ENCODE data around the gene CYB561.

Gene CYB561, protein sequence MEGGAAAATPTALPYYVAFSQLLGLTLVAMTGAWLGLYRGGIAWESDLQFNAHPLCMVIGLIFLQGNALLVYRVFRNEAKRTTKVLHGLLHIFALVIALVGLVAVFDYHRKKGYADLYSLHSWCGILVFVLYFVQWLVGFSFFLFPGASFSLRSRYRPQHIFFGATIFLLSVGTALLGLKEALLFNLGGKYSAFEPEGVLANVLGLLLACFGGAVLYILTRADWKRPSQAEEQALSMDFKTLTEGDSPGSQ

DNA sequence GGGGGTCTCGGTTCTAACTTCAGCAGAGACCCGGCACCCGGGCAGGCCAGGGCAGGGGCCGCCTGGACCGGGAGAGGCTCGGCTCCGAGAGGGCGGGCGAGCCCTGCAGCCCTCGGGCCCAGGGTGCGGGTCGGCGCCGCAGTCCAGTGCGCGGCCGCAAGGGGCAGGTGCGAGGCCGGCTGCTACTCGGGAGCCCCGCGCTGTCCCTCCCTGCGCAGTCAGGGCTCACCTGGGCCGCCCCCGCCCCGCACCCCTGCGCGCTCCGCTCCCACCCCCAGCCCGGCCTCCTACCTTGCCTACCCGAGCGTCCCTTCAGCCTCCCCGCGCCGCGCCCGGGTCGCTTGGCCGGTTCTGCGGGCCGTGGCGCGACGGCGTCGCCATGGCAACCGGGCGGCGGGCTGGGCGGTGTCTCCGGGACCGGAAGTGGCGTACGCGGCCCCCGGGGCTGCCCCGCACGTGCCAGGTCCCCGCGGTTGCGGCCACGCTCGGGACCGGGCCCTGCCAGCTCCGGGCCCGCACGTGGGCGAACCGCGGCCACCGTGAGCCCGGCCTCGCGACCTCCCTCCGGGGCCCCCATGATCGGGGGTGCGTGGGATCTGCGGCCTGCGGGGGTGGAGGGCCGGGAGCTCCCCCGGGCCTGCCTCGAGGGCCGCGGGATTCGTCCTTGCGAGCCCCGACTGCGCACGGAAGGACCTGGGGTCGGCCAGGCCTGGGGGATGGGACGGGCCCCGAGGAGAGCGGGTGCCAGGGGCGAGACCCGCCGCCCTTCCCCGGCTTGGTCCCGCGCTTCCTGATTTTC is at the start of gene CYB561:
TSS of gene CYB561 (minus strand) at position 353 of the 799 bp plus-strand sequence. CDS start 8,759 bp downstream, outside the sequence.
- DNase-seq: peak; percentile 82

DNA sequence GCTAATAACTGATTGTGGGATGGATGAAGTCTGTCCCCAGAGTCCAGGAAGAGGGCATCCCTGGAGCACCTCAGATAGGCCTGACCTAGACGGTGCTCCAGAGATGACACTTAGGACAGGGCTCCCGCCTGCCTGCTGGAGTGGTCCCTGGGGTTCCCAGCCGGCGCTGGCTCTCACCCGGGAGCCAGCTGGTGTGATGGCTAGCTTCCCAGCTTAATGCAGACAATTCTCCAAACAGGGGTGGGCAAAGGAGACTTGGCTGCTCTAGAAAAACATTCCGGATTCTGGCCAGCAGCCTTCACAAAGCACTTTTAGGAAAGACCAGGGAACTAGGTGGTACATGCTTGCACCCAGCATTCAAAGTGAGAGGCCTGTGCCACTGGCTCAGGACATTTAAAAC is 49.4 kb upstream of the CYB561 start:
- no peak for DNase-seq

DNA sequence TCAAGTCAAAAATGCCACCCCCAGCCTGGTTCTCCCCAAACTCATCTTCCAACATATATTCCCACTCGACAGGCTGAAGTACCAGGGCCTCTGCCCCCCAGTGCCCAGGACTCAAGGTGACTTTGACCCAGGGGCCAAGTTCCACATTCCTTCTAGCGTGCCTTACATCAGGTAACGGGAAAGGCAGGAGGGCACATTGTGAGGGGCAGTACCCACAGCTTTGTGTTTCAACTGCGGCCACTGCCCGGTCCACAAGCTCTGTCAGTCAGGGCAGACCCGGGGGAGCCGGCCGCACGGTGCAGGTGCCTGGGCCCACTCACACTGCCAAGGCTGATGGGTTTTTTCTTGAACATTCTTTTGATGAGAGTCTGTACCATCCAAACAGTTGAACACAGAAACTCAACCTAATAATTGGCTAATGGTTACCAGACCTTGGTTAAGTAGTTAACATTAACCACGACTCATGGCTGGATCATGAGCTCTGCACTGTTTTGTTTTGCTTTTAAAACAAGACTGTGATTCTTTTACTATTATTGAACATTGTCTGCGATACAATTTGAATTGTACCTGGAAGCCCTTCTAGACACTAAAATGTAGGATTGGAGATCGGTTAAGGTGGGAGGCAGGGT is 48.3 kb upstream of the CYB561 start:
- DNase-seq: no peak

DNA sequence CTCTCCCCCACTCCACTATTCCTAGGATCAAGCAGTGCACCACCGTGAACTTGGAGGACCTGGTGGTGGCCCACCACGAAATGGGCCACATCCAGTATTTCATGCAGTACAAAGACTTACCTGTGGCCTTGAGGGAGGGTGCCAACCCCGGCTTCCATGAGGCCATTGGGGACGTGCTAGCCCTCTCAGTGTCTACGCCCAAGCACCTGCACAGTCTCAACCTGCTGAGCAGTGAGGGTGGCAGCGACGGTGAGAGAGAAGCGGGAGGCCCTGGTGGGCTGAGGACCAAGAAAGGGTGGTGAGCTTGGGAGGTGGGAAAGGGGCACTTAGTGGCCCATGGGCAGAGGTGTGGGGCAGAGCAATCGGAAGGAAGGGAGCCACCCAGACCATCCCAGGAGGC is 47.3 kb upstream of the CYB561 start:
- no peak for DNase-seq

DNA sequence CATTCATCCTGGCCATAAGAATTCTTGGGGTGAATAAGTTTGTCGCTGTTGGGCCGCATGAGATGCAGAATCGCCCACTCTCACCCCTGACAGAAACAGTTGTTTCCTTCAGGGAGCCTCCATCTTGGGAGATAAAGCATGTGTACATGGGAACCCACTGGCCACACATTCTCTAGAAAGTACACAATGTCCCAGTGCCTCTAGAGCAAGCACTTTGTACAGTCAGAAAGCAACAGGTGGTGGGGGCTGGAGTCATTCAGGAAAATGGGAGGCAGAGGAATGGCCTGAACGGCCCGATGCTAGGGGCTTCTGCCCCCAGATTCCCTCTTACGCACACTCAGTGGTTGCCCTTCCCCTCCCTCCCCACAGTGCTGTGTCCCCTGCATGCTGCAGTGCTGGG is 46.8 kb upstream of the CYB561 start:
- no peak for DNase-seq

DNA sequence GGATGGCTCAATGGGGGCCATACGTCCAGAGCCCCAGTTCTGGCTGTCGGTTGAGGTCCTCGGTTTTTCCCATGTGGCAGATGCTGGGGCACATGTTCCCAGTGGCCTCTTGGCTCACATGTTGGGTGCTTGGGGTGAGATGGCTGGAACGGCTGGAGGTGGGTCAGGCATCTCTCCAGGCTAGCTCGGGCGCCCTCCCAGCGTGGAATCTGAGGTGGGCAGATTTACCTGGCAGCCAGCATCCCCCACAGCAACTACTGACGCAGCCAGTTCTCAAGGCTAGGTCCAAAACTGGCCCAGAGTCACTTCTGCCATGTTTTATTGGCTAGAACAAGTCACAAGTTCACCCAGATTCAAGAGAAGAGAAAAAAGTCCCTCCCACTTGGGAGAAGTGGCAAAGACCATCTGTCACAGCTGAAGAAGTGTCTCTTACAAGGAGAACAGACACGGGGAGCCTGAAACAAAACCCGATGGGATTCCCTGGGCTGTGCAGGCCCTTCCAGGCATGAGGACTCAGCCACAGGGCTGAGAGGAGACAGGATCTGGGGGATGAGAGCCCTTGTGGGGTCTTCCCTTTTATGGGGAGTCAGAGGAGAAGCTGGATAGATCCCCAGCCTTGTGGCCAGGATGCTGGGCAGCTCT is 46.0 kb upstream of the CYB561 start:
- DNase-seq: no peak

DNA sequence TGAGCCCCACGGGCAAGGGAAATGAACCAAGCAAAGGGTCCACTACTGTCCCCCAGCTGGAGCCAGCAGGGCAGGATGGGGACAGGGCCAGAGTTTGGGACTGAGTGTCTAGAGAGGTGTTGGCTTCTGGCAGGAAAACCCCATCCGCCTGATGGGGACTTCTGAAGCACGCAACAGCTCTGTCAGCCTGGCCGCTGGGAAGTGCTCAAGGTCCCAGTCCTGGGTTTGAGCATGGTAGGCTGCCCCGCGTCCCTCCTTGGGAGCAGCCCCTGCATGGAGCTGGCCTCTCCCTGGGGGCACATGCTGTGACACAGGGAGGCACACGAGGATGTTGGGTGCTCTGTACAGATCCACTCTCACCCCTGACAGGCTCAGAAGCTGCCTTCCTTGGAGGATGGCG is 45.3 kb upstream of the CYB561 start:
- DNase-seq: no peak

DNA sequence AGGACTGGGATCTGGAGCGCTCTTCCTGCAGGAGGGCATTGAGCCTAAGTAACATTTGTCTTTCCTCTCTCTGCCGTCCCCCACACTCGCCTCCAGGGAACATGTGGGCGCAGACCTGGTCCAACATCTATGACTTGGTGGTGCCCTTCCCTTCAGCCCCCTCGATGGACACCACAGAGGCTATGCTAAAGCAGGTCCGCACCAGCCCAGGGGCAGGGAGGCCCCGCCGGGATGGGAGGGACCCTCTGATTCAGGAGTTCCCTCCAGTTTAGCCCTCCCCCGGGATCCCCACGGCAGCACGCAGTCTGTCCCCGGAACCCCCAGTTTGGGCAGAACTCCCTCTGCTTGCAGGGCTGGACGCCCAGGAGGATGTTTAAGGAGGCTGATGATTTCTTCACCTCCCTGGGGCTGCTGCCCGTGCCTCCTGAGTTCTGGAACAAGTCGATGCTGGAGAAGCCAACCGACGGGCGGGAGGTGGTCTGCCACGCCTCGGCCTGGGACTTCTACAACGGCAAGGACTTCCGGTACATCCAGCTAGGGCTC is 44.8 kb upstream of the CYB561 start:
- DNase-seq: no peak

DNA sequence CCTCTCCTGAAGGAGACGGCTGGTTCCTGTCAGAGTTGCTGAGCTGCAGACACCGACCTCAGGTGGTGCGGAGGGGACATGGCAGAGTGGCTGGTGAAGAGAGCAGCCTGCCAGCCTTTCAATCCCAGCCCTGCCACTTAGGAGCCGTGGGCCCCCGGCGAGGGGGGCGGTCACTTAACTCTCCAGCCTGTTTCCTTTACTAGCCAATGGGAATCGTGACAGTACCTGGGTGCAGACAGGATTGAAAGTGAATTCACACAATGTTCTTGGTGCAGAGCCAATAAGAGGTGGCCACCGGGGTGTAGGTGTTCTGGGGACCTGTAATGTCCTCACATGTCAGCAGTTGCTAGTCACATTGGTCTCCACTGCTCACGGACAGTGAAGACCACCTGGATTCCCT is 44.2 kb upstream of the CYB561 start:
- no peak for DNase-seq

DNA sequence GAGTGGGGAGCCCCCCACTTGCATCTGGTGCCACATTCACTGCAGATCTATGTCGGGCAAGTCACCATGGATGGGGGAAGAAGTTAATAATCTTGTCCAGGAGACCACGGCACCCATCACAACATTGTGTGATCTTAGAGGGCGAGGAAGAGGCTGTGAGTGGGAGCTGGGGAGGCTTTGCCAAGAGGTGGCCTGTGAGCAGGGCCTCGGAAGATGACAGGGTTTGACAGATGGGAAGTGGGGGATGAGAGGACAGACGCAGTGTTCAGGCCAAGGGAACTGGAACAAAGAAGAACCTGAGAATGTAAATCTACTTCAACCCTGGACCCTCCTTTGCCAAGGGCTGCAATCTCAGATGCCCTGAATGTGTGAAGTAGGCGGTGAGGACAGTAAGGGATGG is 43.2 kb upstream of the CYB561 start:
- no peak for DNase-seq

DNA sequence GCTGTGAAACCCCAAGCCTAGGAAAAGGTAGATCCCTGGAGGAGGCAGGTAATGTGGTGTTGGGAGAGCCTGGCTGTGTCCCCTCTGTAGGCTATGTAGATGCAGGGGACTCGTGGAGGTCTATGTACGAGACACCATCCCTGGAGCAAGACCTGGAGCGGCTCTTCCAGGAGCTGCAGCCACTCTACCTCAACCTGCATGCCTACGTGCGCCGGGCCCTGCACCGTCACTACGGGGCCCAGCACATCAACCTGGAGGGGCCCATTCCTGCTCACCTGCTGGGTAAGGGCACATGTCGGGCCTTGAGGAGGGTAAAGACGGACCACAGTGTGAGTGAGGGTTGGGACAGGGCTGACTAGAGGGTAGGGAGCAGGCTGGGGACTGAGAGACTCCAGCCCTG is 42.7 kb upstream of the CYB561 start:
- DNase-seq: no peak

DNA sequence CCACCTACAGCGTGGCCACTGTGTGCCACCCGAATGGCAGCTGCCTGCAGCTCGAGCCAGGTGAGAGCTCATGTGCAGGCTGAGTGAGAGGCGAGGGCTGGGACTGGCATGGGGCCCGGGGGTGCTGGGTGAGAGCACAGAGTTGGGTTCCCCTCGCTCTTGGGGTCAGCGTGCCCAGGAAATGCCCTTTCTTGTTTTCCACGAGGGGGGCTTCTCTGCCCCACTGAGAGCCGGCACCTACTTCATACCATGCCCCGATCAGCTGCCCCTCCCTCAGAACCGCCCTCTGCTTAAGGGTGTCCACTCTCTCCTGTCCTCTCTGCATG is 40.9 kb upstream of the CYB561 start:
- no peak for DNase-seq

DNA sequence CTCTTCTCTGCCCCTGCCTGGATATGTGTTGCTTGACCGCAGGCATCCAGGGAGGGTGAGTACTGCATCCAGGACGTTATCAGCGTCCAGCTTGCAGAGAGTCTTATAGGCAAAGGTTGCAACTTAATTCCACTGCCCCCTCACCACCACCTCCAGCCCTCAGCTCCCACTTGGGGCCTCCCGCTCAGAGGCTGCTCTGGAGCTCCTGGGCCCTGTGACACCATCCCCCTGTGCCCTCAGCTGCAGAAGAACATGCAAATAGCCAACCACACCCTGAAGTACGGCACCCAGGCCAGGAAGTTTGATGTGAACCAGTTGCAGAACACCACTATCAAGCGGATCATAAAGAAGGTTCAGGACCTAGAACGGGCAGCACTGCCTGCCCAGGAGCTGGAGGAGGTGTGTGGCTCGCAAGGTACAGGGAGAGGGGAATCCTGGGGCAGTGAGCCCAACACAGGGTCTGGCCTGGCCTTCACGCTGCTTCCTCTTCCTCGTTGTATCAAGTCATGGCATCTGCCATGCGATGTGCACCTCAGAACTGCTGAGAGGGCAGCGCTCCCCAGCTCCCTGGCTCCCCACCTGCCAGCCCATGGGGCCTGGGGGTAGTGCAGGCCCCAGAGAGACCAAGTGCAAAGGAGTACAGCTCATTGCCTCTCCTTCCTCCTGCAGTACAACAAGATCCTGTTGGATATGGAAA is 40.4 kb upstream of the CYB561 start:
- DNase-seq: no peak

DNA sequence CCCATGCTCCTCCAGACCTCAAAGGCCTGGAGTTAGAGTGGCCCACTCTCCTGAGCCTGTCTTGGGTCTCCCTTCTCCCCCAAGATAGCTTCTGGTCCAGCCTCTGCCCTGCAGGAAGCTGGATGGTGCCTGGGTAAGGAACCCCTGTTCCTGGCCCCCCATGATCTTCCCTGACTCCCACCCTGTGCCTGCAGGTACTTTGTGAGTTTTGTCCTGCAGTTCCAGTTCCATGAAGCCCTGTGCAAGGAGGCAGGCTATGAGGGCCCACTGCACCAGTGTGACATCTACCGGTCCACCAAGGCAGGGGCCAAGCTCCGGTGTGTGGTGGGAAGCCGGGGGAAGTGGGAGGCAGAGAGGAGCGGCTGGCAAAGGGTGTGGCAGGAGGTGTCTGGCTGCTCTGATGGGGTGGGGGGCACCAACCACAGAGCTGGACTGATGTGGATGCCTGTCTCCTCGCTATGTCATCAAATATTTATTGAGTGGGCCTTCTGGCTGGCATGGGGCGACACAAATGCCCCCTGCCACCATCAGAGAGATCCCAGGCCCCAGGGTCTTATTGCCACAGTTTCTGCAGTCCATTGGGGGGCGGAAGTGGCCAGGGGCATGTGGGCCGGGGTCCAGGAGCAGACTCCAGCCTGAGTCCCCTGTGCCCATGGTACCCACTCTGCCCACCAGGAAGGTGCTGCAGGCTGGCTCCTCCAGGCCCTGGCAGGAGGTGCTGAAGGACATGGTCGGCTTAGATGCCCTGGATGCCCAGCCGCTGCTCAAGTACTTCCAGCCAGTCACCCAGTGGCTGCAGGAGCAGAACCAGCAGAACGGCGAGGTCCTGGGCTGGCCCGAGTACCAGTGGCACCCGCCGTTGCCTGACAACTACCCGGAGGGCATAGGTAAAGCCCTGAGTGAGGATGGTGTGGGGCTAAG is 37.8 kb upstream of the CYB561 start:
- no peak for DNase-seq

DNA sequence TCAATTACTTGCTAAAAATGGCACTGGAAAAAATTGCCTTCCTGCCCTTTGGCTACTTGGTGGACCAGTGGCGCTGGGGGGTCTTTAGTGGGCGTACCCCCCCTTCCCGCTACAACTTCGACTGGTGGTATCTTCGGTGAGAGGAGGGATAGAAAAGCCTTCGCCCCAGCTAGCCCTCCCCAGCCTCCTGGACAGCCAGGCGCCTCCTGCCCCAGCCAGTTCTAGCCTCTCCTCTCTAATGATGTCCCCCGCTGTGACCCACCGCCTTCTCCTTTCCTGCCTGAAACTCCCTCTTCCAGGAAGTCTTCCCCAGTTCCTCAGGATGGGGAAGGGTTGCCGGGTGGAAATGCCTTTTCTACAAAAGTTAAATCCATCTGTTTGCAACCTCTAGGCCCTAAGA is 36.9 kb upstream of the CYB561 start:
- no peak for DNase-seq

DNA sequence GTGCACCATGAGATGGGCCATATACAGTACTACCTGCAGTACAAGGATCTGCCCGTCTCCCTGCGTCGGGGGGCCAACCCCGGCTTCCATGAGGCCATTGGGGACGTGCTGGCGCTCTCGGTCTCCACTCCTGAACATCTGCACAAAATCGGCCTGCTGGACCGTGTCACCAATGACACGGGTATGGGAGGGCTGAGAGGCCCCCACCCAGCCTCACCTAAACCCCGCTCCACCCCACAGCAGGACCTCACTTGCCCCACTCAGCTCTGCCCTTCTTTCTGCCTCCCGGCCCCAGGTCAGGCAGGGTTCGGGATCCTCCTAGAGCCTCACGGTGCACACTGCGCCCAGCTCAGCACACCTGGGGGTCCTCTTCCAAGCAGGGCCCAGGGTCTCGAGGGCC is 36.4 kb upstream of the CYB561 start:
- no peak for DNase-seq

DNA sequence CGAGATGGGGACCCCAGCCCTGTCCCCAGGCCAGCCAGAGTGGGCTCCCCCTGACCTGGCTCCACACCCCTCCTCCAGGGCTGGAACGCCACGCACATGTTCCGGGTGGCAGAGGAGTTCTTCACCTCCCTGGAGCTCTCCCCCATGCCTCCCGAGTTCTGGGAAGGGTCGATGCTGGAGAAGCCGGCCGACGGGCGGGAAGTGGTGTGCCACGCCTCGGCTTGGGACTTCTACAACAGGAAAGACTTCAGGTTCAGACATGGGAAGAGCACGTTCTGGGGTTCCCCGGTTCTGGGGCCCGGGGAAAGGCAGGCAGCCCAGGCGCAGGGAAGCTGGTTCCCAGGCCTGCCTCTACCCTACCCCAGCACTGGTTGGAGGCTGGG is 35.4 kb upstream of the CYB561 start:
- no peak for DNase-seq

DNA sequence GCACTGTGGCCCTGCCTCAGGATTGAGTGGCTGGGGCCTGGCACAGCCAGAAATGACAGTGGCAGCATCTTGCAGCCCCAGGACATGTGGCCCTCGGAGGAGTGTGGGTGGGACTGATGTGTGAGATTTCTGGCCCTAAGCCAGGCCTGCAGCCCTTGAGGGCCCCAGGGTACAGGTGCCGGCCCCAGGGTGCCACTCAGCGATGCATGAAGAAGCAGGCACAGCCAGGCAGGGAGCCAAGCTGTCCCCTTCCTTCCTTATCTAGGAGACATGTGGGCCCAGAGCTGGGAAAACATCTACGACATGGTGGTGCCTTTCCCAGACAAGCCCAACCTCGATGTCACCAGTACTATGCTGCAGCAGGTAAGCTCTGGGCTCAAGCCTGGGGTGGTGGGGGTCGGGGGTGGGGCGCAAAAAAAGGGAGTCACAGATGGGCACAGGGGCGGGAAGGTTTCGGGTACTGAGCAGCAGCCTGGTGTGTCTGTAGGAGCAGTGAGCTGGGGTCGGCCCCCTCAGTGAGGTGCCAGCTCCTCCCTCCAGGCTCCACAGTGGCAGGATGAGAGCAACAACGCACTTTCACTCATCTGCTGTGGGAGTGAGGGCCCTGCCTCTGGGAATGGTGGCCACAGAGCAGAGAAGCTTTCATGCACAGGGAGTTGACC is 34.9 kb upstream of the CYB561 start:
- DNase-seq: no peak

DNA sequence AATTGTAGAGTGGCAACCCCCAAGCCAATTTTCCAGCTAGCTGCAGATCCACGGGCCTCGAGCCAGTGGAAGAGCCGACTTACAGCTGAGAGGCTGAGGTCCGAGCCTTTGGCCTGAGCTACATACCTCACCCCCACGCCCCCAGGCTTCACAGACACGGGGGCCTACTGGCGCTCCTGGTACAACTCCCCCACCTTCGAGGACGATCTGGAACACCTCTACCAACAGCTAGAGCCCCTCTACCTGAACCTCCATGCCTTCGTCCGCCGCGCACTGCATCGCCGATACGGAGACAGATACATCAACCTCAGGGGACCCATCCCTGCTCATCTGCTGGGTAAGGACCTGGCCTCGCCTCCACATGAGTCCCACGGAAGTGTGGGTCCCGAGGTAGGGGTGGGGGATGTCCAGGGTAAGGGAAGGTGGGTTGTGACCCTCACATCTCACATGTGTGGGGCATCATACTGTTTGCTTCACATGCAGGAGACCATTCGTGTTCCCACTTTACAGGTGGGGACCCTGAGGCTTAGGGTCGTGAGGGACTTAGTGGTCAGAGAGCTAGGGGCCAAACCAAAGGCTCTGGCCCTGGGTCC is 34.2 kb upstream of the CYB561 start:
- DNase-seq: no peak

DNA sequence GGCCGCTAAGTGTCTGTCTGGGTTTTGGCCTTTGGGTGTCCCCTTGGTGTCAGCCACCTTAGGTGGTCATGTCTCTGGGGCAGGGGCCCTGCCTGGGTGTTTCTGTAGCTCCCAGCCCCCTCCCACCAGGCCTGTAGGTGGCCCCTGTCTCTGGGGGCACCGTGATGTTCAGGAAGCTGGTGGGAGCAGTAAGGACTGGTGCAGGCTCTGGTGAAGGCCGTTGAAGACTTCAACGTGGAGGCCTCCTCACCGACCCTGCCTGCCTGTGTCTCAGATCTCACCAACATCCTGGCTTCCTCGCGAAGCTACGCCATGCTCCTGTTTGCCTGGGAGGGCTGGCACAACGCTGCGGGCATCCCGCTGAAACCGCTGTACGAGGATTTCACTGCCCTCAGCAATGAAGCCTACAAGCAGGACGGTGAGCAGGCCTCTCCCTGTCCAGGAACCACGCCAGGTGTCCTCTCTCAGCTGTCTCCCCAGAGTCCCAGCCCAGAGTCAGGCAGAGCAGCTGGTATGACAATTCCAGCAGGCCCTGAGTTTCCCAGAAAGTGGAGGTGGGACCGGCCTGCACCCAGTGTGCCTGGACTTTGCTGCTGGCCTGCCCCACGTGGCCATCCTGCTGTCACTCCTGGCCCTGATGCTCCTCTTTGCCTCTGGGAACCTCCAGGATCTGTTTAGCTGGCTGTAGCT is 33.5 kb upstream of the CYB561 start:
- DNase-seq: no peak
